T follicular helper cell (primary cell): ENCODE data around the gene KCNJ9.
A peak's percentile ranks its signal among the peaks of the same experiment; 100 is the strongest.
"Not testable (repeated sequence)": the region's sequence is repeated elsewhere in the genome, so short reads cannot be mapped to it uniquely, and the experiment has no call there.

Experiments
- DNase-seq: peaks from one replicate; pipeline ENCODE4 v3.0.0-alpha.2; 2020; ENCODE audit warnings: low read depth
- total RNA-seq, 2 experiments: gene quantifications; one replicate each; lab custom pipeline; 2026; lab: John Stamatoyannopoulos, UW

KCNJ9 gene
- 0 to 0.04 reads per million in 2 experiments for total RNA-seq

GRCh38 chr1:160081261-160081936 is at the start of gene KCNJ9:
Gene KCNJ9, plus strand, starts transcription at chr1:160081538. Its CDS starts 2,493 bp downstream, at chr1:160084031.
- DNase-seq: no peak

GRCh38 chr1:160032165-160032820 is 49.0 kb upstream of the KCNJ9 start:
- no peak for DNase-seq

GRCh38 chr1:160040476-160040875 is 40.9 kb upstream of the KCNJ9 start:
- no peak for DNase-seq

GRCh38 chr1:160043543-160043942 is 37.8 kb upstream of the KCNJ9 start:
- no peak for DNase-seq

GRCh38 chr1:160045653-160046052 is 35.7 kb upstream of the KCNJ9 start:
- no peak for DNase-seq

GRCh38 chr1:160046494-160047110 is 34.7 kb upstream of the KCNJ9 start:
- peak; percentile 7 for DNase-seq

DNA sequence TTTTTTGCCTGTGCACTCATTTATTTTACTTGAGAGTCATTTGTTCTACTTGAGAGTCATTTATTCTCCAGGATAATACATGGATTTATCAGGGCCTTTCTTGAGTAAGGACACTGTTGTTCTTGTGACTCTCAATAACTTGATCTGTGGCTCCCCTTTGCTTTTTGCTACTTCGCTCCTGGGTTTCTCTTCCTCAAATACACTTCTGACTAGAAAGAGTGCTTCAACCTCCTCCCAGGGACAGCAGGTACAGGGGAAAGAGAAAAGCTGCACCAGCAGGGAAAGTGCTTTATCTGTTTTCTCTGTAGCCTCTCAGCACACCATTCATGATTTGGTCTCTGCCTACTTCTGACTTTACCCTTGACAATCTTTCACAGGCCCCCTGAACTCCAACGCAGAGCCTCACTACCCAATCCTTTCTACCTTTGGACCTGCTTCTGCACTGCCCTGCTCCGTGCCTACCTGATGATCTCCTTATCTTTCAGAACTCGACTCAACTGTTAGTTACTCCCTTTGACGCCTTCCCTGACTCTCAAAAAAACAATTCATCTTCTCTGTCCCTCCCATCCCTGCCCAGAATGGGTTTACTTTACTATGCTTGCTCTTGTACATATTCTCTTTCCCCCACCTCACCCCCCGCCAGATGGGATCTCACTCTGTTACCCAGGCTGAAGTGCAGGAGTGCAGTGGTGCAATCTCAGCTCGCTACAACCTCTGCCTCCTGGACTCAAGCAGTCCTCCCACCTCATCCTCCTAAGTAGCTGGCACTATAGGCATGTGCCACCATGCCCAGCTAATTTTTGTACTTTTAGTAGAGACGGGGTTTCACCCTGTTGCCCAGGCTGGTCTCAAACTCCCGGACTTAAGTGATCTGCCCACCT is 34.0 kb upstream of the KCNJ9 start:
- no peak for DNase-seq

- no peak for DNase-seq
These were observed 33.0 kb upstream of the KCNJ9 start for GRCh38 chr1:160048335-160048734.

GRCh38 chr1:160049101-160049500 is 32.2 kb upstream of the KCNJ9 start:
- no peak for DNase-seq

DNA sequence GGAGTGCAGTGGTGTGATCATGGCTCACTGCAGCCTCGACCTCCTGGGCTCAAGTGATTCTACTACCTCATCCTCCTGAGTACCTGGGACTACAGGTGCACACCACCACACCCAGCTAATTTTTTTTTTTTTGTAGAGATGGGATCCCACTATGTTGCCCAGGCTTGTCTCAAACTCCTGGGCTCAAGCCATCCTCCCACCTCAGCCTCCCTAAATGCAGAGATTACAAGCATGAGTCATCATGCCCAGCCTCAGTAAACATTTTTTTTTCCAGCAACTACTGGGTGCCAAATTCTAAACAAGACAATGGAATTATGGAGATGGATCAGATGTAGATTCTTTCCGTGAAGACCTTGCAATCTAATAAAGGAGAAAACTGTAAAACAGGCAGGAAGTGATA is 31.2 kb upstream of the KCNJ9 start:
- DNase-seq: not testable (repeated sequence)

DNA sequence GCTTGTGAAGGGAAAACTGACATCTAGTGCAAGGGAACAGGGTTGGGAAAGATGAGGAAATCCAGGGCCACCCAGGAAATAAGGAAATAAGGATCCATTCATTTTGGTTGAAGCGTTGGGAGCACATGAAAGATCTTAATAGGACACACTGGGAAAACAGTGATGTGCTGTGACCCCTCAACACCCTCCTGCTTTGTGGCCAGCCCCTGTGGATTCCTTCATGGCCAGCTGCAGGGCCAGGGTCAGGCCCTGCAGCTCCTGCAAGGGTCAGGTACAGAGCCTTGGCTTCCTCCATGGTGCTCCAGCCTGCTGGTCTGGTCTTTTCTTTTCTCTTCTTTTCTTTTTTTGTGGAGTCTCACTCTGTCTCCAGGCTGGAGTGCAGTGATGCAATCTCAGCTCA is 30.7 kb upstream of the KCNJ9 start:
- DNase-seq: no peak

DNA sequence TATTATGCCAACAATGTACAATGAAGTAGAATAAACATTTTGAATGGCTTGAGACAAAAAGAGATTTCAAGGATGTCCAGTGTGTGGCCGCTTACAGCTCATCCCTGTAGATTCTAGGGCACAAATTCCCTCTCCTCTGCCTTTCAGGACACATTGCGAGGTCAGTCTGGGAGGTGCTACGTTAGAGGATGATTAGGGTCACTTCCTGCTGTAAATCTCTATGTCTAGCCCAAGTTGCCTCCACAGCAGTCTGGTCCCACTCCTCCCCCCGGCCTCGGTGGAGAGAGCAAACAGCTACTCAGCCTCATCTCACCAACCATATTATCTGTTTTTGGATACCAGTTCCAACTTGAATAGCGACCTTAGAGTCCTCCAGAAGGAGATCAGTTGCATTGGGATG is 28.4 kb upstream of the KCNJ9 start:
- DNase-seq: no peak

DNA sequence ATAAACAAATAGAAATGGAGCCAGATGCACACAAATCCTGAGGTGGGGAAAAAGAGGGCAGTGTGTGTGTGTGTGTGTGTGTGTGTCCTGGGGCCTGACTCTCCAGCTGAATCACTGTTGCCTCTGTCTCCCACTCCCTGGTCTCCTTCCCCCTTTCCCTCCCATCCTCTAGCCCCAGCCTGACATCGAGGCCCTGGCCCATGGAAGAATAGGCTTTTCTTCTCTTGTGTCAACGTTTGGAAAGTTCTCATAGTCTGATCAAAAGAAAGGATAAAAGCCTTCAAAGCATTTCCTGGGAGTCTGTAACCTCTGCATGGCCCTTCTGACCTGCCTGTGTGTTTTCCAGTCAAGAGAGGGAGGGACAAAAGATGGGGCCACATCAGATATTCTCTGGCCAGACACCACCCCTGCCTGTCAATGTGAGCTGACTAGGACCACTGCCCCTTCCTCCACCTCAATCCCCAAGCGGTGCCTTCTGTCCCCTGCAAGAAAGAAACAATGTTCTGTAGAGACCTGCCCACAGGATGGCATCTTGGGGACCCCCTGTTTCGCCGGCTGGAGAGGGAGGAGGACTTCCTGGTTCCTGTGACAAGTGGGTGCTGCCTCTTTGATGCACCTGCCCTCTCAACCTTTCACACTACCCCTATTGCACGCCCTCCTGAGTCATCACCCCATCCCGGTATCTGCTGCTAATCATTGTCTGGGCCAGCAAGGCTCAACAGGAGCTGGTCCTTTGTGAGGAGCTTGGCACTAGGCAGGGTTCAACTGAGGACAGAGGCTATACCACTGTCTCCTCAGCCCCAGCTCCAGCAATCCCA is 27.6 kb upstream of the KCNJ9 start:
- no peak for DNase-seq

DNA sequence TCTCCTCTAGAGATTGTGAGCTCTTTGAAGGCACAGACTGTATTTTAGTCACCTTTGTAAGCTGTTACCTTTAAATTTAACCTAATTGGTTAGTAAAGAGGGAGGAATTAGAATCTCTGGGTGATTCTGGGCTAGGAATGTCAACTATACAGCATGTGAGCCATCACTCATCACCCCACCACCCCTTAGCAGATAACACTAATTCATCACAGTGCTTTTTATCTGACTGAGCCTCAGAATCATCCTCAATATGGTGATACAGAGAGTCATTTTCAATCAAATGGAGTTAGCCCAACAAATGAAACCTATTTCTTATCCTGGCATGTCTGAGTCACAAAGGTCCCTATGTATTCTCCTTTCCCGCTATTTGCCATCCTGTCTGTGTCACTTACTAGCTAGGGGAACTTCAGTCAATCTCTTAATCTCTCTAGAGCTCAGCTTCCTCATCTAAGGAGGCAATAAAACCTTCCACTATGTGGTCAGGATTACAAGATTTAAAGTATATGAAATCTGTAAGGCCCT is 24.6 kb upstream of the KCNJ9 start:
- no peak for DNase-seq

DNA sequence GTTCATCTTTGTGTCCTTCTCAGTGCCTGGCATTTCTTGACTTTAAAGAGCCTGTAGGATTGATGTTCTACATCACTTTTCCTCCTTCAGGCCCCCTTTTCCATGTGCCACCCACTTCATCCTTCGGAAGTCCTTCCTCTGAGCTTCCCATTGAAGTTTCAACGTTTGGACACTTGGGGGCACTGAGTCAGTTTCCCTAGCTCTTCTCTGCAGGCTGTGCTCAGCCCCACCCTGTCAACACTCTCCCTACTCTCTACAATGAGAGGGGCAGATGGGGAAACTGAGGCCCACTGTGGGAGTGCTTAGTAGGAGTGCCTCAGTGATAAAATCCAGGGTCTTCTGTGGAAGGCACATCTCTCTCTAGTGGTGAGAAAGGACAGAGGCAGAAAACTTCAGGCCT is 23.3 kb upstream of the KCNJ9 start:
- DNase-seq: no peak

- no peak for DNase-seq
These were observed 19.7 kb upstream of the KCNJ9 start for GRCh38 chr1:160061369-160062229.

DNA sequence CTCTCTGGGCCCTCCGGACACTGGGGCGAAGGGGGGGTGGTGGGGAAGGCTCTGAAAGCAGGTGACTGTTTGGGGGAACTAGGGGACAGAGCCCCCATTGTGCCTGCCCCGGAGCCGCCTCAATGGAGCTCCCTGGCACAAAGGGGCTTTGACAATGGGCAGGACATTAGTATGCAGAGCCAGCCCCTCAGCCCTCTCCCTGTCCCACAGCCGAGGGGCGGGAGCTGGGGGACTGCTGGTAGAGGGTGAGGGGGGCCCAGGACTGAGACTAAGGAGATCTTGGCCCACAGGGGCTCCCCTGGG is 19.2 kb upstream of the KCNJ9 start:
- DNase-seq: no peak

DNA sequence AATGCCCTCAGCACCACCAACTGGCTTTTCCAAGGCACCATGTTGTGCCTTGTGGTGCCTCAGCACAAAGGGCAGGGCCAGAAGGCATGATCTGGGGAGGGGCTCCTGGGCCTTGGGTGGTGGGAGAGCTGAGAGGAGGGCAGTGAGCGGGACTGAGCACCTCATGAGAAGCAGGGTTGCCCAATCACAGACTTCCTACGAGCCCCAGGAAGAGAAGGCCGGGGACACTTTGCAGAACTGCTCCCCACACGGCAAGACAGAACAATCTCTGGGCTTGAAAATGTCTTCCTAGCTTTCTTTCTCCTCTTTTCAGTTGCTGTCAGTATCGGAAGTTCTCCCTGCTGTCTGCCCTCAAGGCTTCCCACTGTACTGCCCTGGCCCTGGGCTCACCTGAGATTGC is 18.2 kb upstream of the KCNJ9 start:
- no peak for DNase-seq

DNA sequence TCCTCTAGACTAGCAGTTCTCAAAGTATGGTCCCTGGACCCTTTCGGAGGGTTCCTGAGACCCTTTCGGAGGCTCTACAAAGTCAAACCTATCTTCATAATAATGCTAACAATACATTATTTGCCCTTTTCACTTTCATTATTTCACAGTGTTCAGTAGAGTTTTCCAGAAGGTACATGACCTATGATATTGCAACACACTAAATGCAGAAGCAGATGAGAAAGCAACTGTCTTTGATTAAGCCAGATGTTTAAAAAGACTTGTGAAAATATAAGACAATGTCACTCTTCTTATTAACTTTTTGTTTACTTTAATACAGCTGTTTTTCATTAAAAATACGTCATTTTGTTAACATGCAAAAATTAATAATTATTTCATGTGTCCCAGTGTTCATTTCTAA is 17.2 kb upstream of the KCNJ9 start:
- no peak for DNase-seq

DNA sequence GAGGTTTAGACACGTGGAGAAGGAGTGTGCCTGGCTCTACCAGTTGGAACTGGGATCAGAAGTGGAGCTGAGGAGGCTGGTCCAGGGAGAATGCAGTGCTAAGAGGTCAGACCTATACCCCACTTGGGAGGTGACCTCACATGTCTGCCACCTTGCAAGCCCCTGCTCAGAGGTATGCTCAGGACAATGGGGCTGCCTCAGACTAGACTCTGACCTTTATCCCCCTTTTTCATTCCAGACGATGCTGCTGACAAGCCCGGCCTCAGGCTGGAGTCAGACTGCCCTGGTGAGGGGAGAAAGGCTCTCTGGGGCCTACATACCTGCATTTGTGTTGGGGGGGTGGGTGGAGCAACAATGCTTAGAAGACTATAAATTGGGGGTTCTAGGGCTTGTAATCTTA is 16.6 kb upstream of the KCNJ9 start:
- DNase-seq: no peak
